B cell (primary cell): Measurements from ENCODE around the gene PRKN. TPM values are rescaled to one million over a fixed set of nuclear protein-coding genes. Genes with fewer than 3 reads are reported as not detected.

ENCODE experiments used
- ATAC-seq: fragments of 200-7000 bp; cut with Tn5 transposase; one replicate; pipeline ENCODE4 v1.10.0; 2021; ENCODE audit warnings: low read depth, mild to moderate bottlenecking, moderate number of reproducible peaks, moderate library complexity
- CTCF ChIA-PET: fragments of 350-600 bp; sonication (Branson Sonifier 250); formaldehyde crosslinking; loops from one replicate; lab custom pipeline; 2021; ENCODE audit warnings: antibody characterized with exemption, inconsistent platforms; lab: Charles Lee
- POLR2A ChIA-PET: fragments of 350-600 bp; sonication (Branson Sonifier 250); formaldehyde crosslinking; loops from one replicate; lab custom pipeline; 2021; ENCODE audit warnings: antibody characterized with exemption; lab: Charles Lee
- DNase-seq: peaks from one replicate; pipeline ENCODE4 v3.0.0; 2013
- H2AFZ ChIP-seq: 2 replicates; pipeline ENCODE4 v1.6.1; 2012; ENCODE audit warnings: mild to moderate bottlenecking, low read depth, low read length; ENCODE audit not compliant: insufficient read depth, poor library complexity, severe bottlenecking
- H3K27ac ChIP-seq, 2 donors: 1 replicate in 1 of 2; 2 replicates in 1 of 2; pipeline ENCODE4 v1.5.1; 2012 to 2013; ENCODE audit warnings: low read length in 2 of 2, mild to moderate bottlenecking in 2 of 2, moderate library complexity in 1 of 2
- H3K27me3 ChIP-seq, 4 experiments: fragments of 200-600 bp in 1 of 4; sonication (generic) in 1 of 4; replicated peaks in 1 of 4; 1 replicate in 2 of 4; 2 replicates in 2 of 4; pipeline versions ENCODE4 v1.6.1 to v1.7.0; 2013 to 2016; ENCODE audit warnings: low read length in 3 of 4, mild to moderate bottlenecking in 2 of 4, mixed read lengths in 1 of 4, moderate library complexity in 1 of 4; ENCODE audit not compliant: insufficient read depth in 4 of 4, control insufficient read depth in 3 of 4; ENCODE audit errors: control extremely low read depth in 1 of 4
- H3K36me3 ChIP-seq, 2 experiments: replicated peaks in 1 of 2; 1 replicate in 1 of 2; 2 replicates in 1 of 2; pipeline versions ENCODE4 v1.6.1 to v1.7.1; 2013; ENCODE audit warnings: low read length in 1 of 2; ENCODE audit not compliant: insufficient read depth in 2 of 2, control insufficient read depth in 1 of 2; ENCODE audit errors: control extremely low read depth in 1 of 2, extremely low read depth in 1 of 2
- H3K4me1 ChIP-seq, 2 donors: fragments of 200-600 bp in 1 of 2; sonication (generic) in 1 of 2; 1 replicate in 1 of 2; 2 replicates in 1 of 2; pipeline versions ENCODE4 v1.5.1 to v1.6.1; 2013 to 2017; ENCODE audit warnings: low read length in 2 of 2; ENCODE audit not compliant: control insufficient read depth in 2 of 2, insufficient read depth in 2 of 2
- H3K4me2 ChIP-seq: replicated peaks from 2 replicates; pipeline ENCODE3; 2012; ENCODE audit warnings: mild to moderate bottlenecking, low read depth, low read length; ENCODE audit not compliant: poor library complexity, severe bottlenecking
- H3K4me3 ChIP-seq, 5 experiments: fragments of 200-600 bp in 1 of 5; sonication (generic) in 1 of 5; 1 replicate in 3 of 5; 2 replicates in 2 of 5; pipeline versions ENCODE4 v1.5.1 to v1.7.0; 2011 to 2016; ENCODE audit warnings: low read length in 4 of 5, mild to moderate bottlenecking in 4 of 5, low read depth in 2 of 5, control low read depth in 1 of 5, moderate library complexity in 1 of 5; ENCODE audit not compliant: insufficient read depth in 1 of 5; ENCODE audit errors: control extremely low read depth in 1 of 5, extremely low read depth in 1 of 5
- H3K79me2 ChIP-seq: fragments of 200-600 bp; sonication (generic); one replicate; pipeline ENCODE4 v1.6.0; 2016; ENCODE audit warnings: low read length; ENCODE audit not compliant: control insufficient read depth, insufficient read depth
- H3K9ac ChIP-seq: fragments of 200-600 bp; sonication (generic); 2 replicates; pipeline ENCODE4 v1.6.1; 2017; ENCODE audit warnings: mild to moderate bottlenecking, low read length, moderate library complexity
- H3K9me3 ChIP-seq, 3 donors: one replicate each; pipeline versions ENCODE4 v1.6.1 to v1.7.1; 2013; ENCODE audit warnings: low read length in 2 of 3; ENCODE audit not compliant: control insufficient read depth in 2 of 3, insufficient read depth in 1 of 3; ENCODE audit errors: control extremely low read depth in 1 of 3
- H4K20me1 ChIP-seq: 2 replicates; pipeline ENCODE4 v1.6.0; 2012; ENCODE audit warnings: mild to moderate bottlenecking, low read length; ENCODE audit not compliant: insufficient read depth, control insufficient read depth, poor library complexity, severe bottlenecking
- H3K27ac Mint-ChIP-seq: one replicate; pipeline ENCODE4 v1.8.0; 2021; ENCODE audit warnings: mixed read lengths
- H3K27me3 Mint-ChIP-seq: one replicate; pipeline ENCODE4 v1.8.0; 2021; ENCODE audit warnings: mixed read lengths
- H3K4me1 Mint-ChIP-seq: one replicate; pipeline ENCODE4 v1.8.0; 2021; ENCODE audit warnings: mixed read lengths
- H3K4me3 Mint-ChIP-seq: one replicate; pipeline ENCODE4 v1.8.0; 2021; ENCODE audit warnings: mixed read lengths
- H3K9me3 Mint-ChIP-seq: one replicate; pipeline ENCODE4 v1.8.0; 2022; ENCODE audit warnings: mixed read lengths; ENCODE audit not compliant: insufficient read depth
- CTCF ChIP-seq: fragments of 200-600 bp; IDR thresholded peaks from one replicate; pipeline ENCODE4 v1.8.0; 2022; ENCODE audit warnings: antibody characterized with exemption, mild to moderate bottlenecking
- EZH2 ChIP-seq: IDR thresholded peaks from 2 replicates; pipeline ENCODE4 v1.6.1; 2012; ENCODE audit warnings: borderline replicate concordance, low read depth, mild to moderate bottlenecking, moderate library complexity, low read length; ENCODE audit not compliant: insufficient read depth, poor library complexity, severe bottlenecking
- WGBS: methylation state at CpG from one replicate; pipeline ENCODE4 v1.1.5; 2013; ENCODE audit warnings: missing lambda C conversion rate; ENCODE audit not compliant: insufficient coverage; 5-methylcytosine and 5-hydroxymethylcytosine counted together
- intact Hi-C: fragments of 100-400 bp; cut with micrococcal nuclease; formaldehyde crosslinking; loops from one replicate; pipeline ENCODE4 v1.10.0; 2022
- polyA plus RNA-seq: library from polyadenylated mRNA; depleted of rRNA; stranded (reverse); fragments of >200 nt; gene quantifications from 2 replicates; pipeline ENCODE4 v1.2.3, GENCODE V29; 2012
- total RNA-seq, 2 donors: library from RNA; stranded (reverse); fragments of 120-200 nt in 1 of 2; gene quantifications; 1 replicate in 1 of 2; 2 replicates in 1 of 2; pipeline versions ENCODE4 v1.2.3 to v1.2.4, GENCODE V29; 2013 to 2022

The PRKN gene
- total and polyA plus RNA-seq, 2 donors (not counting 1 experiment from before 2014, with no cell fraction given) = 1.6 to 6.2 TPM

DNA sequence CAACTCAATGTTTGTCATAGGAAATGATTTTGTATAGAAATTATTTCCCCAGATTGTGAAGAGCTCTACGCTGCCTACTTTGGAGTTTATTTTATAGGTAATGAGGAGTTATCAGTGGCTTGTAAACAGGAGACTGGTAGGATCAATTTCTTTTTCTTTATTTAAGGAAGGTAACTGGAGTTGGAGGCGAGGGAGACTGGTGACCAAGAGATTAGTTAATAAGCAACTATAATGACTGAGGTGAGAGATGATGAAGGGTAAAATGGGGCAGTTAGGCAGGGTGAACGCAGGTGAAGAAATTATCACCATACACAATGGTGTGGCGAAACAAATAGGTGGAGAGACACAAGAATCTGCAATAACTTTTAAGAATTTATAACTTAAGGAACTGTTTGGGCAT is 100.2 kb downstream of the PRKN start:
- no peak overlapping the region for H3K9ac ChIP-seq
- POLR2A ChIA-PET = no interaction called here
- CTCF ChIA-PET = no interaction called here
- no peak overlapping the region for H3K4me3 ChIP-seq
- Mint-ChIP-seq H3K27me3 (no peaks in the 10 kb centered on the region), H3K4me3 (no peak overlapping the region), H3K9me3 (peaks cover 5% of the 10 kb centered on the region), H3K27ac (no peak overlapping the region), H3K4me1 (no peaks in the 10 kb centered on the region)
- no peaks in the 10 kb centered on the region for H4K20me1 ChIP-seq
- no peak for DNase-seq
- no peaks in the 10 kb centered on the region for H3K4me1 ChIP-seq
- no peak overlapping the region for H3K4me2 ChIP-seq
- 100% methylated on average over 1 of the region's 4 CpGs for WGBS
- intact Hi-C loops = no loop called here
- peaks cover 0 to 5% (median 0%) of the 10 kb centered on the region in 3 donors for H3K9me3 ChIP-seq
- no peak for ATAC-seq
- no peaks in the 10 kb centered on the region for H3K79me2 ChIP-seq
- TF ChIP-seq CTCF (no peak), EZH2 (no peak)
- no peak overlapping the region for H2AFZ ChIP-seq
- H3K36me3 ChIP-seq = no peaks in the 10 kb centered on the region
- H3K27ac ChIP-seq = no peak overlapping the region
- no peaks in the 10 kb centered on the region for H3K27me3 ChIP-seq

DNA sequence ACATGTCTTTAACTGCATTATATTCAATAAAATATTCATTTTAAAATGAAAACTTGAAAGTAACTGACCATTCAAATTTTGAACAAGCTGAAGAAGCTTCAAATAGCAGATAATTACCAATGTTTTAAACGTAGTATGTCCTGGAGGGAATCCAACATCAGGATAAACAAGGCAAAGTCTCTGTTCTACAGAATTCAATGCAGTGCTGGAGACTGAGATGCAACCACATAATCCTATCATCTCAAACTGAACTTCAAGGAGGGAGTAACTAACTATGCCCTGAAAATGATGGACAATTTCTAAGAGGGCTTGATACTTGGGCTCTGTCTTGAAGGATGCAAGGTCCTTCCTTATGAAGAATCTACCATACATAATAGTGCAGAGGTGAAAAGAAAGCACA is 100.7 kb downstream of the PRKN start:
- no peaks in the 10 kb centered on the region for H3K79me2 ChIP-seq
- H3K9me3 Mint-ChIP-seq = peaks cover 5% of the 10 kb centered on the region
- H3K4me2 ChIP-seq = no peak overlapping the region
- WGBS = no CpG with 5 or more reads among the region's 1 CpG
- H3K9ac ChIP-seq = no peak overlapping the region
- ChIA-PET POLR2A (no interaction called here), CTCF (no interaction called here)
- ATAC-seq = no peak
- intact Hi-C loops = no loop called here
- H3K27me3 ChIP-seq = no peaks in the 10 kb centered on the region
- no peak overlapping the region for H3K27ac Mint-ChIP-seq
- H4K20me1 ChIP-seq = no peaks in the 10 kb centered on the region
- H3K27me3 Mint-ChIP-seq = no peaks in the 10 kb centered on the region
- DNase-seq = no peak
- H3K4me1 ChIP-seq = no peaks in the 10 kb centered on the region
- H3K4me3 ChIP-seq = no peak overlapping the region
- TF ChIP-seq CTCF (no peak), EZH2 (no peak)
- no peaks in the 10 kb centered on the region for H3K4me1 Mint-ChIP-seq
- no peaks in the 10 kb centered on the region for H3K36me3 ChIP-seq
- no peak overlapping the region for H3K4me3 Mint-ChIP-seq
- no peak overlapping the region for H2AFZ ChIP-seq
- H3K27ac ChIP-seq = no peak overlapping the region
- peaks cover 0 to 5% (median 0%) of the 10 kb centered on the region in 3 donors for H3K9me3 ChIP-seq
